K562 (cell line): ENCODE data around the gene PLEKHN1. TPM values are rescaled to one million over a fixed set of nuclear protein-coding genes. Genes with fewer than 3 reads are reported as not detected.

Experiments
- ATF2 ChIP-seq: sonication (generic); formaldehyde crosslinking; IDR thresholded peaks from 2 replicates; pipeline ENCODE4 v1.8.1; 2022; ENCODE audit warnings: missing genetic modification reagents
- CREM ChIP-seq: IDR thresholded peaks from 2 replicates; pipeline ENCODE4 v1.6.1; 2014; ENCODE audit warnings: antibody characterized with exemption, low read depth
- ETS1 ChIP-seq: conservative IDR thresholded peaks from 2 replicates; pipeline ENCODE4 v1.6.1; 2011; ENCODE audit warnings: low read depth, mild to moderate bottlenecking, low read length; ENCODE audit not compliant: control insufficient read depth
- ETS2 ChIP-seq: IDR thresholded peaks from 2 replicates; pipeline ENCODE4 v1.6.1; 2016; ENCODE audit warnings: borderline replicate concordance, missing genetic modification characterization, mild to moderate bottlenecking, moderate library complexity, missing compliant biosample characterization; ENCODE audit not compliant: poor library complexity, severe bottlenecking
- GTF2F1 ChIP-seq: IDR thresholded peaks from 2 replicates; pipeline ENCODE4 v1.6.1; 2011; ENCODE audit warnings: low read depth, low read length, improper control_type of control experiment
- JUND ChIP-seq, 2 experiments: IDR thresholded peaks; 2 replicates in 1 of 2; 3 replicates in 1 of 2; pipeline ENCODE4 v1.6.1; 2011; ENCODE audit warnings: borderline replicate concordance in 2 of 2, low read depth in 2 of 2, low read length in 2 of 2, improper control_type of control experiment in 1 of 2, missing biosample characterization in 1 of 2, missing genetic modification characterization in 1 of 2, missing genetic modification reagents in 1 of 2
- MAFG ChIP-seq: fragments of 450-650 bp; conservative IDR thresholded peaks from 2 replicates; pipeline ENCODE4 v1.6.1; 2016; ENCODE audit warnings: missing genetic modification characterization, missing compliant biosample characterization
- PHF8 ChIP-seq: fragments of 200-600 bp; sonication (generic); IDR thresholded peaks from 2 replicates; pipeline ENCODE4 v1.6.1; 2012; ENCODE audit warnings: mixed run types, mild to moderate bottlenecking, inconsistent platforms, low read length, moderate library complexity, borderline replicate concordance
- PYGO2 ChIP-seq: fragments of 450-650 bp; IDR thresholded peaks from 2 replicates; pipeline ENCODE4 v1.6.1; 2016; ENCODE audit warnings: mild to moderate bottlenecking, missing genetic modification characterization, moderate library complexity, missing compliant biosample characterization
- RFX1 ChIP-seq: fragments of 450-650 bp; IDR thresholded peaks from 2 replicates; pipeline ENCODE4 v1.6.1; 2016; ENCODE audit warnings: mild to moderate bottlenecking, moderate library complexity
- SIRT6 ChIP-seq: IDR thresholded peaks from one replicate; pipeline ENCODE4 v1.6.1; 2012; ENCODE audit warnings: low read depth, mild to moderate bottlenecking, control low read depth, inconsistent platforms, low read length, moderate library complexity
- SMC3 ChIP-seq: conservative IDR thresholded peaks from 2 replicates; pipeline ENCODE4 v1.6.1; 2011; ENCODE audit warnings: low read depth, low read length, improper control_type of control experiment; ENCODE audit not compliant: insufficient read depth
- TAF7 ChIP-seq: fragments of 450-650 bp; IDR thresholded peaks from 2 replicates; pipeline ENCODE4 v1.6.1; 2016; ENCODE audit warnings: missing genetic modification characterization, missing compliant biosample characterization
- THRB ChIP-seq: fragments of 450-650 bp; formaldehyde crosslinking; conservative IDR thresholded peaks from 2 replicates; pipeline ENCODE4 v1.4.0; 2022; ENCODE audit warnings: mild to moderate bottlenecking, missing genetic modification characterization
- VEZF1 ChIP-seq: fragments of 200-800 bp; sonication (Bioruptor generic); IDR thresholded peaks from 2 replicates; pipeline ENCODE4 v1.6.1; 2017; ENCODE audit warnings: missing genetic modification characterization, missing compliant biosample characterization
- ZNF174 ChIP-seq: fragments of 250-450 bp; sonication (Bioruptor Pico); IDR thresholded peaks from 2 replicates; pipeline ENCODE4 v1.4.0; 2020; ENCODE audit warnings: mild to moderate bottlenecking
- ZNF197 ChIP-seq: fragments of 200-800 bp; sonication (Bioruptor generic); IDR thresholded peaks from 2 replicates; pipeline ENCODE4 v1.6.1; 2016; ENCODE audit warnings: low read depth, missing genetic modification characterization, missing compliant biosample characterization
- ZNF277 ChIP-seq: fragments of 250-450 bp; sonication (Bioruptor Pico); IDR thresholded peaks from 2 replicates; pipeline ENCODE4 v1.8.0; 2022; ENCODE audit warnings: inconsistent platforms, mild to moderate bottlenecking, moderate library complexity, borderline replicate concordance
- ZNF311 ChIP-seq: fragments of 250-450 bp; sonication (Bioruptor Pico); IDR thresholded peaks from 2 replicates; pipeline ENCODE4 v1.4.0; 2020; ENCODE audit warnings: mild to moderate bottlenecking, moderate library complexity
- ZNF644 ChIP-seq: fragments of 200-800 bp; sonication (Bioruptor generic); IDR thresholded peaks from 2 replicates; pipeline ENCODE4 v1.6.1; 2016; ENCODE audit warnings: low read depth, missing genetic modification characterization, missing compliant biosample characterization
- polyA plus RNA-seq, 8 experiments: library from polyadenylated mRNA; depleted of rRNA in 4 of 8; stranded (reverse) in 5 of 8; unstranded in 3 of 8; fragments of >200 nt; fragmentation: Nextera tagmentation in 2 of 8; fragmentation: Illumina TruSeq in 1 of 8; extraction: Ambion mirVana in 2 of 8; extraction: Trizol in 1 of 8; gene quantifications; 2 replicates each; pipeline versions ENCODE4 v1.2.1 to v1.2.3, GENCODE V29; 2011 to 2014; ENCODE audit warnings: inconsistent platforms in 1 of 8, missing spikeins in 1 of 8
- total RNA-seq, 7 experiments: library from RNA; depleted of rRNA in 6 of 7; stranded (reverse); fragments of >200 nt in 6 of 7; fragmentation: Illumina TruSeq in 2 of 7; extraction: Trizol in 2 of 7; gene quantifications; 2 replicates each; pipeline versions ENCODE4 v1.2.1 to v1.2.3, GENCODE V29; 2011 to 2021; ENCODE audit warnings: low replicate concordance in 1 of 7

PLEKHN1 gene
- total and polyA plus RNA-seq, 9 of the 15 experiments (the other 6 are each of a cell fraction or from before 2014, with no cell fraction given): 0.07 to 1.5 (median 0.13) TPM; not detected in 2

GRCh38 chr1:942864-943533 is 23.3 kb upstream of the PLEKHN1 start (continued):
- TF ChIP-seq JUND (IDR thresholded peaks at IDR 0.05; ENCODE audit: borderline replicate concordance, low read depth, low read length) (no peak), JUND (tag; IDR thresholded peaks at IDR 0.05; ENCODE audit: borderline replicate concordance, low read depth, low read length) (no peak), ZNF644 (tag) (no peak), MAFG (tag) (no peak), ETS2 (tag) (no peak), ZNF311 (CRISPR knock-in tag) (no peak), SIRT6 (no peak), GTF2F1 (no peak), ETS1 (no peak), ZNF174 (no peak), VEZF1 (CRISPR knock-in tag) (0 out of 2 replicates have a peak, but pooled peaks have one; percentile 19), PYGO2 (tag) (no peak), ZNF277 (CRISPR knock-in tag) (no peak), SMC3 (0 out of 2 replicates have a peak, but pooled peaks have one; percentile 12), RFX1 (no peak), TAF7 (tag) (no peak), CREM (peak; percentile 74), ATF2 (CRISPR knock-in tag) (no peak), PHF8 (no peak), ZNF197 (CRISPR knock-in tag) (no peak), THRB (CRISPR knock-in tag) (no peak)
